Activated naive CD4-positive, alpha-beta T cell treated with Interleukin-2 at 50 U/mL for 16 hours (primary cell): ENCODE results near the gene CNGB1.

Experiments used
- DNase-seq: peaks from one replicate; pipeline ENCODE4 v3.0.0-alpha.2; 2020

Gene CNGB1

GRCh38 chr16:57970319-57970718, 609 bp downstream of the CNGB1 start:
- DNase-seq: no peak

- DNase-seq: no peak
Measured at GRCh38 chr16:57969451-57970123, 1.3 kb downstream of the CNGB1 start.

GRCh38 chr16:57967916-57968315, 3.0 kb downstream of the CNGB1 start:
- no peak for DNase-seq

GRCh38 chr16:57966986-57967385, 3.9 kb downstream of the CNGB1 start:
- no peak for DNase-seq

GRCh38 chr16:57966204-57966771, 4.6 kb downstream of the CNGB1 start:
- no peak for DNase-seq

- no peak for DNase-seq
Measured at GRCh38 chr16:57964157-57964700, 6.7 kb downstream of the CNGB1 start.

- DNase-seq: no peak
Measured at GRCh38 chr16:57962756-57963155, 8.2 kb downstream of the CNGB1 start.

GRCh38 chr16:57962046-57962445, 8.9 kb downstream of the CNGB1 start:
- DNase-seq: no peak

- DNase-seq: no peak
Measured at GRCh38 chr16:57961538-57961937, 9.4 kb downstream of the CNGB1 start.

- no peak for DNase-seq
Measured at GRCh38 chr16:57960826-57961472, 10.0 kb downstream of the CNGB1 start.

- no peak for DNase-seq
Measured at GRCh38 chr16:57960310-57960709, 10.6 kb downstream of the CNGB1 start.

- DNase-seq: no peak
Measured at GRCh38 chr16:57959804-57960203, 11.1 kb downstream of the CNGB1 start.

- DNase-seq: no peak
Measured at GRCh38 chr16:57959121-57959520, 11.8 kb downstream of the CNGB1 start.

GRCh38 chr16:57958544-57958943, 12.4 kb downstream of the CNGB1 start:
- no peak for DNase-seq

- no peak for DNase-seq
Measured at GRCh38 chr16:57957673-57958392, 13.1 kb downstream of the CNGB1 start.

- DNase-seq: no peak
Measured at GRCh38 chr16:57956924-57957672, 13.8 kb downstream of the CNGB1 start.

GRCh38 chr16:57956270-57956808, 14.6 kb downstream of the CNGB1 start:
- no peak for DNase-seq

- DNase-seq: no peak
Measured at GRCh38 chr16:57955572-57956188, 15.2 kb downstream of the CNGB1 start.

- DNase-seq: no peak
Measured at GRCh38 chr16:57953857-57954256, 17.1 kb downstream of the CNGB1 start.

- DNase-seq: no peak
Measured at GRCh38 chr16:57952909-57953308, 18.0 kb downstream of the CNGB1 start.

- no peak for DNase-seq
Measured at GRCh38 chr16:57951204-57951960, 19.5 kb downstream of the CNGB1 start.
